Measurements from ENCODE around the gene BLTP3B.

DNA sequence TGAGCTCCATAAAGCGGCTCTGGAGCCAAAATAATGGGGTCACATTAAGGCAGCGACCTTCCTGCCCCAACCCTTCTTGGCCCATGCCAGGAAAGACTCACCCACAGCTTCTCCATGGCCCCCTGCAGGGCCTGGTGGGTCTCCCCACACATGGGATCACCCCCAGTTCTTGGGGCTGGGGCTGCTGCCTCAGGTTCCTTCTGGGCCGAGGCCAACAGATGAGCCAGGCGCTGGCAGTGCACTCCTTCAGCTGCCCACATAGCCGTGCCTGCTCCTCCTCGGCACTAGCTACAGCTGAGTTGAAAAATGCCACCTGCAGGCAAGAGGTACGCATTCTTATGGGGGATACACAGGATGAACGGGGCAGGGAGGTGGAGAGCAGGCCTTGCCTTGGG lies 14.8 kb upstream of the BLTP3B start:
- TF ChIP-seq GATA3 (IDR thresholded peaks at IDR 0.05; ENCODE audit: low read depth, low read length), result no peak
- no peak for TF ChIP-seq GATA2 (IDR thresholded peaks at IDR 0.05; ENCODE audit: low read depth, low read length)
